ENCODE measurements around the gene NRIP1. TPM values are rescaled to one million over a fixed set of nuclear protein-coding genes. Genes with fewer than 3 reads are reported as not detected.

NRIP1 gene
- total RNA-seq, 2 experiments from 2014 or later = 12.4 to 12.8 TPM

DNA sequence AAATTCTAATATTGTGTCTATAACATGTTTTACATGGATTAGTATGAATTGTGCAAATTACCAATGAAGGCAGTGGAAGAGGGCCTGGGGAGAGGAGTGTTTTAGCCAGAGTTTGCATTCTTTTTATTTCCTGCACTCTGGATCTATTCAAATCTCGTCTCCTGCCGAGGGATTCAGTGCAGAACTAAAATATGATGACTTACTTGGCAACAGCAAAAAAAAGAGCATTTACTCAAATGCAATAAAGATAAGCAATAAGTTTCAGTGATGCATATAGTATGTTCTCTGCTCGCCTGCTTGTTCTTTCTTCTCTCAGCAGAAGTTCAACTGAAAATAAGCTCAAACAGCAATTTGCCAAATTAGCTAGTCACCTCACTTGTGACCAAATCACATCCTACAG is 33.4 kb upstream of the NRIP1 start:
- no peak overlapping the region for H3K27ac Mint-ChIP-seq

GRCh38 chr21:15097580-15097979 is 32.8 kb upstream of the NRIP1 start:
- no peak for TF ChIP-seq CTCF (IDR thresholded peaks at IDR 0.05)
- H3K27me3 Mint-ChIP-seq = no peaks in the 10 kb centered on the region
- ATAC-seq = no peak
- ChIA-PET CTCF (no interaction called here), POLR2A (no interaction called here)
- no peaks in the 10 kb centered on the region for H3K9me3 Mint-ChIP-seq
- no peaks in the 10 kb centered on the region for H3K36me3 Mint-ChIP-seq (ENCODE audit: low read depth)
- DNase-seq = no peak
- no peaks in the 10 kb centered on the region for H3K4me1 Mint-ChIP-seq (ENCODE audit: low read depth)
- intact Hi-C loops (cut with micrococcal nuclease) = no loop called here
- H3K27ac Mint-ChIP-seq = no peak overlapping the region
- H3K4me3 Mint-ChIP-seq = no peak overlapping the region

More for the DNA sequence above, 33.4 kb upstream of the NRIP1 start:
- Mint-ChIP-seq H3K36me3 (ENCODE audit: low read depth) (no peaks in the 10 kb centered on the region), H3K4me1 (ENCODE audit: low read depth) (no peaks in the 10 kb centered on the region), H3K9me3 (no peaks in the 10 kb centered on the region), H3K4me3 (no peak overlapping the region), H3K27me3 (no peaks in the 10 kb centered on the region)
- intact Hi-C loops (cut with micrococcal nuclease) = no loop called here
- POLR2A ChIA-PET = no interaction called here
- no peak for DNase-seq
- TF ChIP-seq CTCF (IDR thresholded peaks at IDR 0.05) = no peak
- no peak for ATAC-seq
- CTCF ChIA-PET = no interaction called here

DNA sequence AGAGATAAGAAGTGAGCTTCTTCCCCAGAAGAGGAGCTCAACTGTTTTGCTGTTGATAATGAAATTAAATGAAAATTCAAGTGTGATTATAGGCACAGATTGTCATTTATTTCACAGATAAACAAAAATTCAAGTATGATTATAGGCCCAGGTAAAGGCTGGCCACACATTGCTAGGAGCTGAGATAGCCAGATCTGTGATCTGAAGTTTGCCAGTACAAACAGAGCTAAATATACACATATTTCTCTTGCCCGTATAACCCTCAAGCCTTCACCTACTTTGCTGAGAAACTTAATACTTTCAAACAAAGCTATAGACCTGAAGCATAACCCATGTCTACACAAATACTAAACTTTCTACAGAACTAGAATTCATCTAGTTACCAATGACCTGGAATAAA is 31.3 kb upstream of the NRIP1 start:
- Mint-ChIP-seq H3K4me1 (ENCODE audit: low read depth) (no peaks in the 10 kb centered on the region), H3K27ac (no peak overlapping the region), H3K9me3 (no peaks in the 10 kb centered on the region), H3K36me3 (ENCODE audit: low read depth) (no peaks in the 10 kb centered on the region), H3K27me3 (no peaks in the 10 kb centered on the region), H3K4me3 (no peak overlapping the region)
- no peak for TF ChIP-seq CTCF (IDR thresholded peaks at IDR 0.05)
- intact Hi-C loops (cut with micrococcal nuclease) = no loop called here
- no peak for DNase-seq
- ChIA-PET CTCF (no interaction called here), POLR2A (no interaction called here)
- ATAC-seq = no peak

GRCh38 chr21:15095326-15095725 is 30.5 kb upstream of the NRIP1 start:
- ChIA-PET CTCF (interaction anchor here (0.6 kb wide), 1 partner anchor 362 kb away, joined by 3 read pairs; no protein-coding TSS in a partner anchor), POLR2A (no interaction called here)
- H3K27me3 Mint-ChIP-seq = no peaks in the 10 kb centered on the region
- H3K36me3 Mint-ChIP-seq (ENCODE audit: low read depth) = no peaks in the 10 kb centered on the region
- H3K27ac Mint-ChIP-seq = no peak overlapping the region
- DNase-seq (no peak), ATAC-seq (no peak)
- no peaks in the 10 kb centered on the region for H3K9me3 Mint-ChIP-seq
- no peak overlapping the region for H3K4me3 Mint-ChIP-seq
- no peak for TF ChIP-seq CTCF (IDR thresholded peaks at IDR 0.05)
- no peaks in the 10 kb centered on the region for H3K4me1 Mint-ChIP-seq (ENCODE audit: low read depth)
- intact Hi-C loops (cut with micrococcal nuclease) = no loop called here

DNA sequence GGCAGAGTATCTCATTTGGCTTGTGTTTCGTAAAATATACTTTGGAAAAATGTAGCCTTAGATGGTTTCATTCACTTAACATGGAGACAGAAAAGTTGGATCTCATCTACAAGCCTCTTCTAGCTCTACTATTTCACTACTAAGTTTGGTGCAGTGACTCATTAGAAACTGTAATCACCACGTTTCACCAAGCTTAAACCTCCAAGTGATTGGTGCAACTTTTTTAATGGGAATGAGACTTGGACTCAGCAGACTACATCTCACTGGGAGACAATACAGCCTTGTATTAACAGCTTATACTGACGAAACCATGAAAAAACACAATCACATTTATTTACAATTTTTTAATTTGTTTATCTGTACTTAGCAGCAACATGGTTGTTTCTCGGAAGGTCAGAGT is 29.9 kb upstream of the NRIP1 start:
- no peak for TF ChIP-seq CTCF (IDR thresholded peaks at IDR 0.05)
- H3K4me3 Mint-ChIP-seq = no peak overlapping the region
- no peaks in the 10 kb centered on the region for H3K4me1 Mint-ChIP-seq (ENCODE audit: low read depth)
- POLR2A ChIA-PET = no interaction called here
- no peak for ATAC-seq
- intact Hi-C loops (cut with micrococcal nuclease) = no loop called here
- no peaks in the 10 kb centered on the region for H3K9me3 Mint-ChIP-seq
- CTCF ChIA-PET = interaction anchor here (0.8 to 1.3 kb wide), 2 partner anchors 15 to 78 kb away, joined by 3 read pairs; no protein-coding TSS in a partner anchor
- H3K27me3 Mint-ChIP-seq = peaks cover 2% of the 10 kb centered on the region
- no peak overlapping the region for H3K27ac Mint-ChIP-seq
- no peaks in the 10 kb centered on the region for H3K36me3 Mint-ChIP-seq (ENCODE audit: low read depth)
- no peak for DNase-seq

Measured in activated CD8-positive, alpha-beta T cell treated with anti-CD3 and anti-CD28 coated beads for 36 hours (primary cell).